ENCODE data around the gene TAF7.
"Not testable (repeated sequence)": the region's sequence is repeated elsewhere in the genome, so short reads cannot be mapped to it uniquely, and the experiment has no call there.

TAF7 gene

GRCh38 chr5:141320225-141321169, at the start of gene TAF7:
TSS of gene TAF7 (minus strand) at chr5:141320784. CDS start at chr5:141320044, 740 bp downstream.
- peak; percentile 88 for DNase-seq (ENCODE audit: low read depth)

- DNase-seq (ENCODE audit: low read depth), result no peak
Measured at GRCh38 chr5:141366016-141366896, 45.7 kb upstream of the TAF7 start.

- no peak for DNase-seq (ENCODE audit: low read depth)
Measured at GRCh38 chr5:141363952-141364660, 43.5 kb upstream of the TAF7 start, which contains the start of gene PCDHGA5. TSS of gene PCDHGA5 (plus strand) at chr5:141364162. CDS start at chr5:141364331, 169 bp downstream.

GRCh38 chr5:141362719-141363118, 42.1 kb upstream of the TAF7 start:
- DNase-seq (ENCODE audit: low read depth), result no peak

- no peak for DNase-seq (ENCODE audit: low read depth)
Measured at GRCh38 chr5:141360685-141361084, 40.1 kb upstream of the TAF7 start.

- no peak for DNase-seq (ENCODE audit: low read depth)
Measured at GRCh38 chr5:141359790-141360426, 39.3 kb upstream of the TAF7 start, which contains the start of gene PCDHGB2. TSS of gene PCDHGB2 (plus strand) at chr5:141359994. CDS start at chr5:141360136, 142 bp downstream.

GRCh38 chr5:141356950-141357349, 36.4 kb upstream of the TAF7 start:
- DNase-seq (ENCODE audit: low read depth), result no peak

- no peak for DNase-seq (ENCODE audit: low read depth)
Measured at GRCh38 chr5:141356133-141356532, 35.5 kb upstream of the TAF7 start.

GRCh38 chr5:141355641-141356040, 35.1 kb upstream of the TAF7 start:
- no peak for DNase-seq (ENCODE audit: low read depth)

- DNase-seq (ENCODE audit: low read depth), result no peak
Measured at GRCh38 chr5:141354900-141355469, 34.4 kb upstream of the TAF7 start, which contains the start of gene PCDHGA4. TSS of gene PCDHGA4 (plus strand) at chr5:141355021. CDS start at chr5:141355108, 87 bp downstream.

GRCh38 chr5:141351591-141351990, 31.0 kb upstream of the TAF7 start:
- no peak for DNase-seq (ENCODE audit: low read depth)

- DNase-seq (ENCODE audit: low read depth), result no peak
Measured at GRCh38 chr5:141349917-141350619, 29.5 kb upstream of the TAF7 start, which contains the start of gene PCDHGB1. TSS of gene PCDHGB1 (plus strand) at chr5:141350099. CDS start at chr5:141350261, 162 bp downstream.

GRCh38 chr5:141346017-141346416, 25.4 kb upstream of the TAF7 start:
- DNase-seq (ENCODE audit: low read depth), result not testable (repeated sequence)

- no peak for DNase-seq (ENCODE audit: low read depth)
Measured at GRCh38 chr5:141345327-141345726, 24.7 kb upstream of the TAF7 start.

GRCh38 chr5:141343953-141344463, 23.4 kb upstream of the TAF7 start:
- DNase-seq (ENCODE audit: low read depth), result no peak

GRCh38 chr5:141343242-141343952, 22.8 kb upstream of the TAF7 start, which contains the start of gene PCDHGA3:
TSS of gene PCDHGA3 (plus strand) at chr5:141343829. CDS start at chr5:141344034, 205 bp downstream.
- DNase-seq (ENCODE audit: low read depth), result no peak

- no peak for DNase-seq (ENCODE audit: low read depth)
Measured at GRCh38 chr5:141342773-141343172, 22.2 kb upstream of the TAF7 start.

GRCh38 chr5:141340781-141341354, 20.3 kb upstream of the TAF7 start:
- DNase-seq (ENCODE audit: low read depth), result not testable (repeated sequence)

Measured in stimulated activated CD4-positive, alpha-beta T cell treated with anti-CD3 and anti-CD28 coated beads, Interleukin-2, amount 100 ng/mL, for 4 hours (primary cell).